ENCODE data around the gene RUNX2. TPM values are rescaled to one million over a fixed set of nuclear protein-coding genes. Genes with fewer than 3 reads are reported as not detected.

RUNX2 gene
- total and polyA plus RNA-seq, 10 of the 15 experiments (the other 5 are each of a cell fraction or from before 2014, with no cell fraction given): 0.01 to 0.77 (median 0.15) TPM; not detected in 3

- CTCF ChIA-PET: interaction anchor here (1.4 kb wide), 1 partner anchor 1003 kb away, joined by 3 read pairs; no protein-coding TSS in a partner anchor
- Histone ChIP-seq H3K4me1 (ENCODE audit: control insufficient read depth, insufficient read depth, low read length) (no peaks in the 10 kb centered on the region), H2AFZ (ENCODE audit: control insufficient read depth, low read depth, low read length) (no peak overlapping the region), H3K9me3 (replicated peaks; ENCODE audit: control insufficient read depth, insufficient read depth, low read length) (no peaks in the 10 kb centered on the region; the same call in 2 of the 3 replicates), H3K9ac (ENCODE audit: control insufficient read depth, insufficient read depth, low read length) (no peak overlapping the region), H3K27me3 (replicated peaks in 1 of 2; ENCODE audit: control insufficient read depth in 2 of 2, insufficient read depth in 2 of 2, low read length in 1 of 2) (peaks cover 5 to 14% of the 10 kb centered on the region in 2 experiments), H3K27ac (ENCODE audit: control insufficient read depth, insufficient read depth) (no peak overlapping the region), H4K20me1 (ENCODE audit: control insufficient read depth, insufficient read depth) (no peaks in the 10 kb centered on the region), H3K36me3 (ENCODE audit: control insufficient read depth in 2 of 2, insufficient read depth in 2 of 2, low read length in 1 of 2) (no peaks in the 10 kb centered on the region), H3K4me3 (no peak overlapping the region), H3K4me2 (ENCODE audit: control insufficient read depth, insufficient read depth) (no peak overlapping the region), H3K79me2 (ENCODE audit: control insufficient read depth, insufficient read depth, low read length) (no peaks in the 10 kb centered on the region)
- FAIRE-seq (no peak), DNase-seq (ENCODE audit: low read depth, low spot score) (no peak), ATAC-seq (no peak; the same call in 2 of the 3 replicates)
- TF ChIP-seq MEF2B (IDR thresholded peaks at IDR 0.05; ENCODE audit: partially characterized antibody, poor library complexity, severe bottlenecking): no peak
- TF ChIP-seq HDAC2 (IDR thresholded peaks at IDR 0.05): no peak
- TF ChIP-seq FOXK2 (IDR thresholded peaks at IDR 0.05): no peak
- TF ChIP-seq SUZ12 (IDR thresholded peaks at IDR 0.05; ENCODE audit: unreplicated experiment): no peak
- TF ChIP-seq ZBTB40 (IDR thresholded peaks at IDR 0.05; ENCODE audit: borderline replicate concordance): no peak
- POLR2A ChIA-PET: no interaction called here
- intact Hi-C loops (cut with micrococcal nuclease; ENCODE audit: unreplicated experiment) (no loop called here), in situ Hi-C loops (cut with MboI) (no loop called here)
- BruUV-seq (replicated peaks): no TSS peak
- RAD21 ChIA-PET (ENCODE audit: unreplicated experiment): no interaction called here
- WGBS (ENCODE audit: insufficient coverage, insufficient replicate concordance, low lambda C conversion rate, missing lambda C conversion rate): 18% methylated on average over 5 of the region's 5 CpGs
- SMC1A ChIA-PET (ENCODE audit: uncharacterized antibody, unreplicated experiment): no interaction called here
Observed at GRCh38 chr6:45658958-45659357, 330.8 kb downstream of the RUNX2 start.
